Fibroblast of mammary gland (primary cell): Measurements from ENCODE around the gene CALHM1.
A peak's percentile ranks its signal among the peaks of the same experiment; 100 is the strongest.

Source experiments
- DNase-seq: peaks from one replicate; pipeline ENCODE4 v3.0.0-alpha.2; 2010; ENCODE audit warnings: low read depth
- H3K4me3 ChIP-seq: 2 replicates; pipeline ENCODE4 v1.5.1; 2011; ENCODE audit warnings: low read depth, mild to moderate bottlenecking, low read length, moderate library complexity; ENCODE audit not compliant: control insufficient read depth
- TF ChIP-seq, protein P1 (sequence below): conservative IDR thresholded peaks from 2 replicates; pipeline ENCODE4 v1.5.1; 2011; ENCODE audit warnings: low read depth, low read length, inconsistent platforms; ENCODE audit not compliant: control insufficient read depth, insufficient read depth

Gene CALHM1

DNA sequence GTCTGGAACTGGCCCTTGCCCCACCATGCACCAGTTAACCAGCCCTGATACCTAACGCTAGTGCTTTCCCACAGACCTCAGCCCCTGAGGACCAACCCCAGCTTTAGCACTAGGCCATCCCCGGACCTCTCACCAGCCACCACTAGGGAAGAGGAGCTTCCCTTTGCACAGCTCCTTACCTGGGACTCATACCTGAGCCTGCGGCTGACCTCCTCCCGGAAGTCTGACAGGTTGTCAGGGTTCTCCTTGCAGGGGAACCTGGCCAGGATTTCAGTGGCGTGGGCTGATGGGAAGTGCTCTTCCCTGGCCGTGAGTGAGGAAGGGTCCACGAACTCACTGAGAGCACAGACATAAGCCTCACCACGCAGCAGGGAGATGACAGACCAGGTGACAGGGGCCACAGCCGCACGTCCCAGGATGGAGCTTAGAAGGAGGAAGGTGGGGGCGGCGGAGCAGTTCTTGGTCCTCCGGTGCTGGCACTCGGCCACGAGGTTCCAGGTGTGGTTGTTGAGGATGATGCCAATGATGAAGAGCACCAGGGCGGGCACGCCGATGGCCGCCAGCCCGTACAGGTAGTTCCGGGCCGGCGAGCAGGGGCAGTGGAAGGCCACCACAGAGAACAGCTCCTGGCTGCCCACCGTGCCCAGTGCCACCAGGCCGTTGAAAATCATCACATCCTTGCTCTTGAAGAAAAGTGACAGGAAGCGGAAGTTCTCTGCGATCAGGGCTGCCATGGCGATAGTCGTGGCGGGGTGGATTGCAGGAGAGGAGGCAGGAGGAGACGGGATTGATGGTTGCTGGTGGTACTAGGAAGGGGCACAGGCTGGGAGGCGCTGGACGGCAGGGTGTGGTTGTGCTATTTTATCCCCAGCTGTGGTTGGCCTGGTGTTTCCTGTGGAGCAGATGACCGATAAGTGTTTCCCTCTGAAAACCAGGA lies 9.2 kb downstream of the CALHM1 start:
- TF ChIP-seq, protein P1, sequence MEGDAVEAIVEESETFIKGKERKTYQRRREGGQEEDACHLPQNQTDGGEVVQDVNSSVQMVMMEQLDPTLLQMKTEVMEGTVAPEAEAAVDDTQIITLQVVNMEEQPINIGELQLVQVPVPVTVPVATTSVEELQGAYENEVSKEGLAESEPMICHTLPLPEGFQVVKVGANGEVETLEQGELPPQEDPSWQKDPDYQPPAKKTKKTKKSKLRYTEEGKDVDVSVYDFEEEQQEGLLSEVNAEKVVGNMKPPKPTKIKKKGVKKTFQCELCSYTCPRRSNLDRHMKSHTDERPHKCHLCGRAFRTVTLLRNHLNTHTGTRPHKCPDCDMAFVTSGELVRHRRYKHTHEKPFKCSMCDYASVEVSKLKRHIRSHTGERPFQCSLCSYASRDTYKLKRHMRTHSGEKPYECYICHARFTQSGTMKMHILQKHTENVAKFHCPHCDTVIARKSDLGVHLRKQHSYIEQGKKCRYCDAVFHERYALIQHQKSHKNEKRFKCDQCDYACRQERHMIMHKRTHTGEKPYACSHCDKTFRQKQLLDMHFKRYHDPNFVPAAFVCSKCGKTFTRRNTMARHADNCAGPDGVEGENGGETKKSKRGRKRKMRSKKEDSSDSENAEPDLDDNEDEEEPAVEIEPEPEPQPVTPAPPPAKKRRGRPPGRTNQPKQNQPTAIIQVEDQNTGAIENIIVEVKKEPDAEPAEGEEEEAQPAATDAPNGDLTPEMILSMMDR, result no peak
- H3K4me3 ChIP-seq, result peak overlapping the region; percentile 32
- DNase-seq, result no peak

DNA sequence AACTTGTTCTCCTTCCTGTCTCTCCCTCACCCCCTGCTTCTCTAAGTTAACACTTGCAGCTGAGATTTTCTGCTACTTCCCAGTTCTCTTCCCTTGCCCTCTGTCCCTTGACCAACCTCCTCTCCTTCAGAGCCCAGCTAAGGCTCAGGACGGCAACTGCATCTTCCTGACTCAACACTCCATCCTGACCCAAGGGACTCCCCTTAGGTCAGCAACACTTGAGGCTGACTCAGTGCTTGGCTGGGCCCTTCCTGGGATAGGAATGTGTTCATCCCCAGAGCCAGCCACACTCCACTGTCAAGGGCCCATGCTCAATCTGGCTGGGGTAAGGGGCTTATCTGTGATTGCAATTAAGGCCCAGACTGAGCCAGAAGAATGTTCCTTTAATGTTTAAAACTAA lies 10.0 kb downstream of the CALHM1 start:
- no peak overlapping the region for H3K4me3 ChIP-seq
- TF ChIP-seq, protein P1, result no peak
- DNase-seq, result peak; percentile 99

DNA sequence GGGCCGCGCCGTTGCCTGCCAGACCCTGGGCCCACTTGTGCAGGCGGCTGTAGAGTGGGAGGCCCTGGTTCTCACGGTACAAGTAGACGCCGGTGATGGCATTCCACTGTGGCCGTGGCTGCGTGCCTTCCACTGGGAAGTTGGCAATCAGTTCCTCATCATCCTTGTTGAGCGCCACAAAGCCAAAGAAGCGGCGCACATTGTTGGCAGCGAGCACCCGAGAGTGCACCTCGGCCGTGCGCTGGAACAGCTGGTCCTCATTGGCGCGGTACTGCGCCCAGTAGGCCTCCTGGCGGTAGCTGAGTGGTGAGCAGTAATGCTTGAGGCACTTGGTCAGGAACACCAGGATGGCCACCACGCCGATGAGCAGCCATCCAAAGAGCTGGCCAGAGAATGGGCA lies 11.5 kb downstream of the CALHM1 start:
- H3K4me3 ChIP-seq, result no peak overlapping the region
- DNase-seq, result no peak
- TF ChIP-seq, protein P1, result no peak

DNA sequence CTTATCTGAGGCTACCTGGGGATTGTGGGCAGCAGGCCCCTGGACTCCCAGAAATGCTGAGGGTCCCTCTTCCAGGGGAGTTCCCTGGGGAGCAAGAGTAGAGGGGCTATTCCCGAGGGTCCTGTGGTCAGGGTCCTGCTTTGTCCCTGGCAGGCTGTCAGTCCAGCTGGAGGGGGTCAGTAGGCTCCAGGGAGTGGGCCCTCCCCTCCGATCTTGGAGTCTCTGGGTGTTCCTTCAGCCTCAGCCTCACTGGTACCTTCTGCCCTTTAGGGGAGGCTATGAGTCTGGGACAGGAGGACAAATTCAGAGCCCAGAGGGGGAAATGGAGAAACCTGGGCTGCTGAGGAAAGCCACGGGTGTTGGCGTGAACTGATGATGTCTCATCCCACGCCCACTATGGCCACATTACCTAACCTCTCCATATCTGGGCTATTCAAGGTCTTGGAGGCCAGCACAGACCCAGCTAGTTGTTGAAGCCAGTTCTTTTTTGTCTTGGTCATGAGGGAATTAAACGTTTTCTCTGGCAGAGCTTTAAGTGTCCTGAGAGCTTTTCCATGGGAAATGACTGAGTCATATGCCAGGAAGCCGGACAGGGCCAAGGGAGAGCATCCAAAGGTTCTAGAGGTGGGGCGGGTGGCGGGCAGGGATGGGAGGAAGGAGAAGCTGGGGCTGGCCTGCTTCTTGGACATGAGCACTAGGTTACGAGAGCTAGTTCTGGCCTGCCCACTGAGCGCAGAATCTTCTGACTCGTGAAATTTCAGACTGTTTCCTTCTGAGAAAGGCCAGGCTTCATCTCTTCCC lies 12.7 kb downstream of the CALHM1 start:
- DNase-seq, result peak; percentile 99
- H3K4me3 ChIP-seq, result no peak overlapping the region
- TF ChIP-seq, protein P1, result no peak

DNA sequence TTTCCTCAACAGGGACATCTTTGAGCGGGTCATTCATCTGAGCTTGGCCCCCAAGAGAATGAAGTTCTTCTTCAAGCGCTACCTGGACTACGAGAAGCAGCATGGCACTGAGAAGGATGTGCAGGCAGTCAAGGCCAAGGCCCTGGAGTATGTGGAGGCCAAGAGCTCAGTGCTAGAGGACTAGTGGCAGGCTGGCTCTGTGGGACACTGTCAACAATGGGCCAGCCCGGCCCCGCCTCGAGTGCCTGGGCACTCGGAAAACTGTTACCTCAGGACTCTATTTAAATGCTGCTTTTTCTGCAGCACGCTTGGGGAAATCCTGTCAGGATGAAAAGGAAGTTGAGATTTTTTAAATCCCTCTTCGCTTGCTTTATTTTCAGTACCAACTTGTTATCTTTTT lies 13.3 kb downstream of the CALHM1 start:
- H3K4me3 ChIP-seq, result no peak overlapping the region
- no peak for DNase-seq
- TF ChIP-seq, protein P1, result no peak

DNA sequence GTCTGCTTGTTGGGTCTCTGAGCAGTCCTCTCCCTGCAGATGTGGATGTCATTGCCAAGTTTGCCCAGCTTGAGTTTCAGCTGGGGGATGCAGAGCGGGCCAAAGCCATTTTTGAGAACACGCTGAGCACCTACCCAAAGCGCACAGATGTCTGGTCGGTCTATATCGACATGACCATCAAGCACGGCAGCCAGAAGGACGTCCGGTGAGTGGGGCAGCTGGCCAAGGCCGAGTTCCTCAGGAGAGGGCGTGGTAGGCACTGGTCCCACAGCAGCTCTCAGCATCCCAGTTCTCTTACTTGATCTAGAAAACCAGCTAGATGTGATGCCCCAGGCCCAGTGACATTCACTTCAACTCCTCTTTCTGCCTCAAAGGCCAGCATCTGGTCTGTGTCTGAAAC lies 14.2 kb downstream of the CALHM1 start:
- TF ChIP-seq, protein P1, result no peak
- no peak for DNase-seq
- H3K4me3 ChIP-seq, result no peak overlapping the region
